Measurements from ENCODE around the gene KRTAP5-8.

- TF ChIP-seq POLR2AphosphoS5 (IDR thresholded peaks at IDR 0.05; ENCODE audit: low read depth), result no peak
- TF ChIP-seq CTCF (conservative IDR thresholded peaks at IDR 0.05; ENCODE audit: low read depth in 2 of 2), result no peak
- no peak for TF ChIP-seq EZH2phosphoT487 (IDR thresholded peaks at IDR 0.05; ENCODE audit: unreplicated experiment)
- no peak for TF ChIP-seq ETS1 (IDR thresholded peaks at IDR 0.05)
- no peak for TF ChIP-seq EZH2 (IDR thresholded peaks at IDR 0.05; ENCODE audit: low read depth, unreplicated experiment)
Measured at GRCh38 chr11:71544525-71545214, 6.8 kb downstream of the KRTAP5-8 start.
